HG03439 (cell line): ENCODE results near the gene BBIP1.
"Not testable (repeated sequence)": the region's sequence is repeated elsewhere in the genome, so short reads cannot be mapped to it uniquely, and the experiment has no call there.

ENCODE experiments used
- ATAC-seq: cut with Tn5 transposase; IDR thresholded peaks from one replicate; pipeline ENCODE4 v1.9.1; 2021; ENCODE audit warnings: mild to moderate bottlenecking, moderate library complexity; ENCODE audit not compliant: unreplicated experiment

BBIP1 gene

GRCh38 chr10:110923856-110924493 is 5.0 kb upstream of the BBIP1 start:
- no peak for ATAC-seq

- ATAC-seq = peak; percentile 26
Measured at GRCh38 chr10:110919971-110920881, 1.2 kb upstream of the BBIP1 start.

GRCh38 chr10:110919349-110919931 is 460 bp upstream of the BBIP1 start, which contains the start of gene SHOC2:
SHOC2 (plus strand) TSS chr10:110919604; CDS start chr10:110964359, 44,755 bp downstream.
- peak; percentile 15 for ATAC-seq

- no peak for ATAC-seq
Measured at GRCh38 chr10:110918269-110918642, 724 bp downstream of the BBIP1 start.

GRCh38 chr10:110916554-110917346 is 2.2 kb downstream of the BBIP1 start:
- ATAC-seq = no peak

- ATAC-seq = not testable (repeated sequence)
Measured at GRCh38 chr10:110915600-110915999, 3.4 kb downstream of the BBIP1 start.

- ATAC-seq = no peak
Measured at GRCh38 chr10:110915035-110915434, 3.9 kb downstream of the BBIP1 start.

GRCh38 chr10:110914431-110914830 is 4.5 kb downstream of the BBIP1 start:
- ATAC-seq = no peak

- ATAC-seq = no peak
Measured at GRCh38 chr10:110912374-110912773, 6.6 kb downstream of the BBIP1 start.

GRCh38 chr10:110910138-110910537 is 8.8 kb downstream of the BBIP1 start:
- no peak for ATAC-seq

GRCh38 chr10:110903280-110904278 is 15.4 kb downstream of the BBIP1 start:
- peak; percentile 47 for ATAC-seq

- no peak for ATAC-seq
Measured at GRCh38 chr10:110901954-110902819, 16.8 kb downstream of the BBIP1 start.

GRCh38 chr10:110900983-110901382 is 18.0 kb downstream of the BBIP1 start:
- no peak for ATAC-seq

GRCh38 chr10:110898391-110898790 is 20.6 kb downstream of the BBIP1 start:
- ATAC-seq = no peak

GRCh38 chr10:110897184-110897583 is 21.8 kb downstream of the BBIP1 start:
- ATAC-seq = no peak

- ATAC-seq = peak; percentile 75
Measured at GRCh38 chr10:110893559-110894179, 25.3 kb downstream of the BBIP1 start.

- ATAC-seq = no peak
Measured at GRCh38 chr10:110892602-110893288, 26.2 kb downstream of the BBIP1 start.

GRCh38 chr10:110887560-110887959 is 31.4 kb downstream of the BBIP1 start:
- no peak for ATAC-seq
